SK-N-SH (cell line): Measurements from ENCODE around the gene CABLES2. TPM values are rescaled to one million over a fixed set of nuclear protein-coding genes. Genes with fewer than 3 reads are reported as not detected.

Experiments used
- CTCF ChIA-PET: fragments of 300-600, 350-600 bp; formaldehyde crosslinking; extraction: SDS; loops from one replicate; lab custom pipeline; 2021; lab: Yijun Ruan, JAX
- POLR2A ChIA-PET: fragments of 350-600 bp; sonication (Branson Sonifier 250); formaldehyde crosslinking; extraction: SDS; loops from one replicate; lab custom pipeline; 2020; ENCODE audit warnings: antibody characterized with exemption, inconsistent platforms; lab: Yijun Ruan, JAX
- DNase-seq: peaks from one replicate; pipeline ENCODE4 v3.0.0; 2012
- H2AFZ ChIP-seq: fragments of 200-600 bp; sonication (generic); 2 replicates; pipeline ENCODE4 v1.8.1; 2016; ENCODE audit warnings: antibody characterized with exemption, mild to moderate bottlenecking, low read depth
- H3F3A ChIP-seq: fragments of 200-600 bp; sonication (generic); replicated peaks from 2 replicates; pipeline ENCODE3; 2016; ENCODE audit warnings: antibody characterized with exemption, mild to moderate bottlenecking; ENCODE audit not compliant: insufficient read depth
- H3K27ac ChIP-seq, 2 experiments: fragments of 200-500 bp in 1 of 2; fragments of 200-600 bp in 1 of 2; sonication (Bioruptor generic) in 1 of 2; sonication (generic), shearing (Covaris generic) in 1 of 2; 2 replicates each; pipeline versions ENCODE4 v1.5.1 to v1.6.1; 2014 to 2016; ENCODE audit warnings: low read depth in 2 of 2, inconsistent platforms in 1 of 2, low read length in 1 of 2, mild to moderate bottlenecking in 1 of 2, mixed read lengths in 1 of 2
- H3K27me3 ChIP-seq: fragments of 200-600 bp; sonication (generic), shearing (Covaris generic); 2 replicates; pipeline ENCODE4 v1.6.1; 2016; ENCODE audit warnings: mixed run types; ENCODE audit not compliant: insufficient read depth
- H3K36me3 ChIP-seq, 2 experiments: fragments of 200-500 bp in 1 of 2; fragments of 200-600 bp in 1 of 2; sonication (Bioruptor generic) in 1 of 2; sonication (generic) in 1 of 2; replicated peaks in 1 of 2; 2 replicates each; pipeline versions ENCODE3 to v1.5.1; 2014 to 2016; ENCODE audit warnings: low read length in 1 of 2, mild to moderate bottlenecking in 1 of 2; ENCODE audit not compliant: insufficient read depth in 2 of 2, control insufficient read depth in 1 of 2
- H3K4me1 ChIP-seq, 2 experiments: fragments of 200-500 bp in 1 of 2; fragments of 200-600 bp in 1 of 2; sonication (Bioruptor generic) in 1 of 2; sonication (generic), shearing (Covaris generic) in 1 of 2; 2 replicates each; pipeline versions ENCODE4 v1.5.1 to v1.6.1; 2014 to 2016; ENCODE audit warnings: low read depth in 1 of 2, low read length in 1 of 2, mixed run types in 1 of 2; ENCODE audit not compliant: insufficient read depth in 2 of 2, control insufficient read depth in 1 of 2
- H3K4me2 ChIP-seq: fragments of 200-600 bp; sonication (generic), shearing (Covaris generic); 2 replicates; pipeline ENCODE4 v1.6.1; 2017; ENCODE audit warnings: mixed run types
- H3K4me3 ChIP-seq, 2 experiments: fragments of 200-500 bp in 1 of 2; fragments of 200-600 bp in 1 of 2; sonication (Bioruptor generic) in 1 of 2; sonication (generic), shearing (Covaris generic) in 1 of 2; 2 replicates each; pipeline versions ENCODE4 v1.5.1 to v1.8.1; 2014 to 2016; ENCODE audit warnings: low read depth in 2 of 2, inconsistent platforms in 1 of 2, low read length in 1 of 2, mild to moderate bottlenecking in 1 of 2, mixed read lengths in 1 of 2, moderate library complexity in 1 of 2
- H3K79me2 ChIP-seq: fragments of 200-600 bp; sonication (generic); 2 replicates; pipeline ENCODE4 v1.8.1; 2017; ENCODE audit warnings: mild to moderate bottlenecking; ENCODE audit not compliant: insufficient read depth
- H3K9ac ChIP-seq: fragments of 200-600 bp; sonication (generic); 2 replicates; pipeline ENCODE4 v1.6.1; 2017; ENCODE audit warnings: mixed run types
- H3K9me2 ChIP-seq: fragments of 200-600 bp; sonication (generic); 2 replicates; pipeline ENCODE4 v1.6.1; 2017; ENCODE audit warnings: mixed run types
- H3K9me3 ChIP-seq: fragments of 200-600 bp; sonication (generic); 2 replicates; pipeline ENCODE4 v1.6.1; 2017; ENCODE audit warnings: mixed run types, mild to moderate bottlenecking, moderate library complexity
- H4K20me1 ChIP-seq: fragments of 200-600 bp; sonication (generic); 2 replicates; pipeline ENCODE4 v1.6.1; 2017; ENCODE audit warnings: mild to moderate bottlenecking, mixed run types; ENCODE audit not compliant: insufficient read depth
- CHD2 ChIP-seq: fragments of 150-350 bp; IDR thresholded peaks from 2 replicates; pipeline ENCODE4 v1.6.1; 2018; ENCODE audit warnings: low read length; ENCODE audit not compliant: partially characterized antibody
- ELF1 ChIP-seq: IDR thresholded peaks from 2 replicates; pipeline ENCODE4 v1.4.0; 2012
- FOXM1 ChIP-seq: IDR thresholded peaks from 2 replicates; pipeline ENCODE4 v1.4.0; 2012; ENCODE audit warnings: low read depth, mild to moderate bottlenecking
- IRF3 ChIP-seq: fragments of 150-350 bp; IDR thresholded peaks from 2 replicates; pipeline ENCODE4 v1.6.1; 2016; ENCODE audit warnings: mild to moderate bottlenecking, low read depth, low read length
- MAX ChIP-seq: IDR thresholded peaks from 2 replicates; pipeline ENCODE4 v1.4.0; 2012; ENCODE audit warnings: low read depth
- MXI1 ChIP-seq: IDR thresholded peaks from 2 replicates; pipeline ENCODE4 v1.6.1; 2012; ENCODE audit warnings: mild to moderate bottlenecking, low read depth, low read length, improper control_type of control experiment
- NFIC ChIP-seq: IDR thresholded peaks from 2 replicates; pipeline ENCODE4 v1.4.0; 2012; ENCODE audit warnings: borderline replicate concordance
- PBX3 ChIP-seq: IDR thresholded peaks from 2 replicates; pipeline ENCODE4; 2012
- POLR2AphosphoS5 ChIP-seq: IDR thresholded peaks from 2 replicates; pipeline ENCODE4 v1.6.1; 2012; ENCODE audit warnings: low read depth, low read length
- REST ChIP-seq: IDR thresholded peaks from 2 replicates; pipeline ENCODE4 v1.6.1; 2012; ENCODE audit warnings: mild to moderate bottlenecking, low read depth, low read length, moderate library complexity
- USF2 ChIP-seq: fragments of 150-350 bp; IDR thresholded peaks from 2 replicates; pipeline ENCODE4 v1.6.1; 2017; ENCODE audit warnings: antibody characterized with exemption, low read length, low read depth, borderline replicate concordance
- WGBS: methylation state at CpG from one replicate; pipeline ENCODE4 v1.1.6; 2017; ENCODE audit warnings: low lambda C conversion rate; 5-methylcytosine and 5-hydroxymethylcytosine counted together
- polyA plus RNA-seq, 3 experiments: library from polyadenylated mRNA; depleted of rRNA; stranded (reverse); fragments of >200 nt; gene quantifications; 2 replicates each; pipeline ENCODE4 v1.2.3, GENCODE V29; 2012

Gene CABLES2
- polyA plus RNA-seq, 1 of the 3 experiments (the other 2 are of a cell fraction), result 4.8 TPM

- TF ChIP-seq IRF3, result no peak
- TF ChIP-seq MXI1, result no peak
- TF ChIP-seq FOXM1, result no peak
- no peak for TF ChIP-seq CHD2
- no peak for TF ChIP-seq PBX3
- no peak for TF ChIP-seq USF2
- no peak for TF ChIP-seq POLR2AphosphoS5
- no peak for TF ChIP-seq REST
- TF ChIP-seq ELF1, result no peak
Measured at GRCh38 chr20:62444286-62444685, 37.2 kb upstream of the CABLES2 start (continued).

- H4K20me1 ChIP-seq, result no peaks in the 10 kb centered on the region
- H3K4me2 ChIP-seq, result no peak overlapping the region
- no peak overlapping the region for H3K27ac ChIP-seq
- WGBS, result 53% methylated on average over 8 of the region's 16 CpGs
- ChIA-PET POLR2A (no interaction called here), CTCF (interaction anchor here (1.3 to 1.7 kb wide), 2 partner anchors 32 to 55 kb away, joined by 4 to 7 read pairs; no protein-coding TSS in a partner anchor)
- no peaks in the 10 kb centered on the region for H3F3A ChIP-seq
- H3K79me2 ChIP-seq, result no peaks in the 10 kb centered on the region
- no peaks in the 10 kb centered on the region for H3K9me2 ChIP-seq
- no peaks in the 10 kb centered on the region for H3K9me3 ChIP-seq
- DNase-seq, result no peak
- H3K4me1 ChIP-seq, result no peaks in the 10 kb centered on the region; a peak in 1 of 4 replicates
- no peak overlapping the region for H3K4me3 ChIP-seq
- no peaks in the 10 kb centered on the region for H3K36me3 ChIP-seq
- no peaks in the 10 kb centered on the region; the same call in 1 of the 2 replicates for H3K27me3 ChIP-seq
- H2AFZ ChIP-seq, result no peak overlapping the region
- no peak overlapping the region for H3K9ac ChIP-seq
- TF ChIP-seq NFIC, result no peak
- no peak for TF ChIP-seq MAX
- no peak for TF ChIP-seq PBX3
Measured at GRCh38 chr20:62441987-62442539, 35.0 kb upstream of the CABLES2 start.
